Stimulated activated CD4-positive, alpha-beta T cell treated with anti-CD3 and anti-CD28 coated beads, Interleukin-4, amount 100 ng/mL, for 1 hour (primary cell): ENCODE measurements around the gene TDRD12.
"Not testable (repeated sequence)": the region's sequence is repeated elsewhere in the genome, so short reads cannot be mapped to it uniquely, and the experiment has no call there.

ENCODE experiments used
- DNase-seq: peaks from one replicate; pipeline ENCODE4 v3.0.0-alpha.2; 2020

The TDRD12 gene

GRCh38 chr19:32812571-32812970 is 93.0 kb downstream of the TDRD12 start:
- no peak for DNase-seq

GRCh38 chr19:32813862-32814425 is 94.4 kb downstream of the TDRD12 start:
- no peak for DNase-seq

GRCh38 chr19:32814624-32815023 is 95.1 kb downstream of the TDRD12 start:
- DNase-seq, result no peak

GRCh38 chr19:32816555-32817099 is 97.1 kb downstream of the TDRD12 start:
- no peak for DNase-seq

GRCh38 chr19:32817569-32818476 is 98.3 kb downstream of the TDRD12 start:
- no peak for DNase-seq

- DNase-seq, result no peak
Observed at GRCh38 chr19:32818536-32818935, 99.0 kb downstream of the TDRD12 start.

- no peak for DNase-seq
Observed at GRCh38 chr19:32819419-32820400, 100.1 kb downstream of the TDRD12 start.

- DNase-seq, result no peak
Observed at GRCh38 chr19:32822916-32823746, 103.6 kb downstream of the TDRD12 start.

GRCh38 chr19:32823747-32824102 is 104.2 kb downstream of the TDRD12 start:
- no peak for DNase-seq

- DNase-seq, result no peak
Observed at GRCh38 chr19:32824191-32824751, 104.7 kb downstream of the TDRD12 start.

- DNase-seq, result no peak
Observed at GRCh38 chr19:32824916-32825608, 105.5 kb downstream of the TDRD12 start.

- no peak for DNase-seq
Observed at GRCh38 chr19:32828139-32828538, 108.6 kb downstream of the TDRD12 start.

GRCh38 chr19:32828643-32829344 is 109.2 kb downstream of the TDRD12 start:
- DNase-seq, result no peak

- no peak for DNase-seq
Observed at GRCh38 chr19:32829345-32829896, 109.9 kb downstream of the TDRD12 start.

- DNase-seq, result no peak
Observed at GRCh38 chr19:32830231-32831014, 110.9 kb downstream of the TDRD12 start.

- no peak for DNase-seq
Observed at GRCh38 chr19:32831611-32832010, 112.0 kb downstream of the TDRD12 start.

GRCh38 chr19:32832094-32832493 is 112.5 kb downstream of the TDRD12 start:
- not testable (repeated sequence) for DNase-seq

- not testable (repeated sequence) for DNase-seq
Observed at GRCh38 chr19:32832825-32833224, 113.3 kb downstream of the TDRD12 start.

GRCh38 chr19:32833388-32833787 is 113.8 kb downstream of the TDRD12 start:
- DNase-seq, result not testable (repeated sequence)
